ENCODE results near the gene NUDCD3. TPM values are rescaled to one million over a fixed set of nuclear protein-coding genes. Genes with fewer than 3 reads are reported as not detected.

The NUDCD3 gene
- total RNA-seq, 1 donor from 2014 or later = 86.8 TPM

DNA sequence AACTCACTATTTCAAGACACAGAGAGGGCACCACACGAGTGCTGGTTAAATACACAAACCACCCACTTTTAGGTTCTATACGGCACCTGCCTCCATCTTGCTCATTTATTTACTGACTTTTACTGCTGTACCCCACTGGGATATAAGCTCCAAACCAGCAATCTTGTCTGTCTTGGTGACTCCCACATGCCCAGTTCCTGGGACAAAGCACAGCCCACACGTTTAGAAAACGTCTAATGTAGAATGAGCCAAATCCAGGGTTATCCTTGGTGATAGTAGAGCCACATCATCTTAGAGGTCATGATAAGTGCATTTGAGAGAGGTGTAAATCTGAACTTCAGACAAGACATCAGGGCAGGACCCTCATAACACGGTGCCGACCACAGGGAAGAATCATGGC lies 73.5 kb downstream of the NUDCD3 start:
- H3K4me3 Mint-ChIP-seq (ENCODE audit: unreplicated experiment) = no peak overlapping the region
- H3K27me3 Mint-ChIP-seq (ENCODE audit: low read depth, unreplicated experiment) = no peaks in the 10 kb centered on the region
- H3K4me1 Mint-ChIP-seq (ENCODE audit: low read depth, unreplicated experiment) = peaks cover 13% of the 10 kb centered on the region
- no peaks in the 10 kb centered on the region for H3K9me3 Mint-ChIP-seq (ENCODE audit: unreplicated experiment)
- Histone ChIP-seq H3K36me3 (ENCODE audit: insufficient read depth, low read length) (no peaks in the 10 kb centered on the region), H3K27ac (ENCODE audit: low read depth, low read length) (no peak overlapping the region), H3K9ac (ENCODE audit: low read length) (no peak overlapping the region), H4K20me1 (ENCODE audit: insufficient read depth, low read length) (peaks cover 43% of the 10 kb centered on the region), H2AFZ (ENCODE audit: low read depth, low read length) (no peak overlapping the region), H3K4me3 (ENCODE audit: insufficient read depth, low read depth, low read length) (no peak overlapping the region), H3K4me1 (ENCODE audit: insufficient read depth, low read length) (peaks cover 15% of the 10 kb centered on the region), H3K4me2 (ENCODE audit: low read length) (no peak overlapping the region), H3K27me3 (ENCODE audit: insufficient read depth, low read length) (no peaks in the 10 kb centered on the region), H3K79me2 (ENCODE audit: insufficient read depth, low read length) (peaks cover 25% of the 10 kb centered on the region), H3K9me3 (ENCODE audit: insufficient read depth, low read depth, low read length) (no peaks in the 10 kb centered on the region)
- no peak for DNase-seq (ENCODE audit: low read depth)
- TF ChIP-seq, protein P1, sequence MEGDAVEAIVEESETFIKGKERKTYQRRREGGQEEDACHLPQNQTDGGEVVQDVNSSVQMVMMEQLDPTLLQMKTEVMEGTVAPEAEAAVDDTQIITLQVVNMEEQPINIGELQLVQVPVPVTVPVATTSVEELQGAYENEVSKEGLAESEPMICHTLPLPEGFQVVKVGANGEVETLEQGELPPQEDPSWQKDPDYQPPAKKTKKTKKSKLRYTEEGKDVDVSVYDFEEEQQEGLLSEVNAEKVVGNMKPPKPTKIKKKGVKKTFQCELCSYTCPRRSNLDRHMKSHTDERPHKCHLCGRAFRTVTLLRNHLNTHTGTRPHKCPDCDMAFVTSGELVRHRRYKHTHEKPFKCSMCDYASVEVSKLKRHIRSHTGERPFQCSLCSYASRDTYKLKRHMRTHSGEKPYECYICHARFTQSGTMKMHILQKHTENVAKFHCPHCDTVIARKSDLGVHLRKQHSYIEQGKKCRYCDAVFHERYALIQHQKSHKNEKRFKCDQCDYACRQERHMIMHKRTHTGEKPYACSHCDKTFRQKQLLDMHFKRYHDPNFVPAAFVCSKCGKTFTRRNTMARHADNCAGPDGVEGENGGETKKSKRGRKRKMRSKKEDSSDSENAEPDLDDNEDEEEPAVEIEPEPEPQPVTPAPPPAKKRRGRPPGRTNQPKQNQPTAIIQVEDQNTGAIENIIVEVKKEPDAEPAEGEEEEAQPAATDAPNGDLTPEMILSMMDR (IDR thresholded peaks at IDR 0.05; ENCODE audit: insufficient read depth, low read depth, low read length) = no peak
- TF ChIP-seq EZH2 (IDR thresholded peaks at IDR 0.05; ENCODE audit: insufficient read depth, low read length) = no peak
- peaks cover 15% of the 10 kb centered on the region for H3K36me3 Mint-ChIP-seq (ENCODE audit: low read depth, unreplicated experiment)
- H3K27ac Mint-ChIP-seq (ENCODE audit: unreplicated experiment) = no peak overlapping the region
- no peak for FAIRE-seq

- H3K4me2 ChIP-seq (ENCODE audit: low read length) = peak overlapping the region; percentile 30
- peak overlapping the region; percentile 3 for H3K9ac ChIP-seq (ENCODE audit: low read length)
- H3K4me1 ChIP-seq (ENCODE audit: insufficient read depth, low read length) = peaks cover 15% of the 10 kb centered on the region
- H2AFZ ChIP-seq (ENCODE audit: low read depth, low read length) = no peak overlapping the region
- H3K4me1 Mint-ChIP-seq (ENCODE audit: low read depth, unreplicated experiment) = peaks cover 13% of the 10 kb centered on the region
- H3K4me3 ChIP-seq (ENCODE audit: insufficient read depth, low read depth, low read length) = no peak overlapping the region
- no peak for DNase-seq (ENCODE audit: low read depth)
- no peaks in the 10 kb centered on the region for H3K27me3 ChIP-seq (ENCODE audit: insufficient read depth, low read length)
- TF ChIP-seq EZH2 (IDR thresholded peaks at IDR 0.05; ENCODE audit: insufficient read depth, low read length) = no peak
- no peak for FAIRE-seq
- H3K9me3 ChIP-seq (ENCODE audit: insufficient read depth, low read depth, low read length) = no peaks in the 10 kb centered on the region
- peaks cover under 1% of the 10 kb centered on the region for H3K9me3 Mint-ChIP-seq (ENCODE audit: unreplicated experiment)
- no peaks in the 10 kb centered on the region for H3K27me3 Mint-ChIP-seq (ENCODE audit: low read depth, unreplicated experiment)
- peak overlapping the region; percentile 9 for H3K27ac ChIP-seq (ENCODE audit: low read depth, low read length)
- peaks cover 51% of the 10 kb centered on the region for H4K20me1 ChIP-seq (ENCODE audit: insufficient read depth, low read length)
- H3K4me3 Mint-ChIP-seq (ENCODE audit: unreplicated experiment) = no peak overlapping the region
- H3K79me2 ChIP-seq (ENCODE audit: insufficient read depth, low read length) = peaks cover 29% of the 10 kb centered on the region
- peaks cover 2% of the 10 kb centered on the region for H3K36me3 ChIP-seq (ENCODE audit: insufficient read depth, low read length)
- peak overlapping the region; percentile 72 for H3K27ac Mint-ChIP-seq (ENCODE audit: unreplicated experiment)
- peaks cover 18% of the 10 kb centered on the region for H3K36me3 Mint-ChIP-seq (ENCODE audit: low read depth, unreplicated experiment)
Observed at GRCh38 chr7:44415510-44415909, 74.9 kb downstream of the NUDCD3 start.

DNA sequence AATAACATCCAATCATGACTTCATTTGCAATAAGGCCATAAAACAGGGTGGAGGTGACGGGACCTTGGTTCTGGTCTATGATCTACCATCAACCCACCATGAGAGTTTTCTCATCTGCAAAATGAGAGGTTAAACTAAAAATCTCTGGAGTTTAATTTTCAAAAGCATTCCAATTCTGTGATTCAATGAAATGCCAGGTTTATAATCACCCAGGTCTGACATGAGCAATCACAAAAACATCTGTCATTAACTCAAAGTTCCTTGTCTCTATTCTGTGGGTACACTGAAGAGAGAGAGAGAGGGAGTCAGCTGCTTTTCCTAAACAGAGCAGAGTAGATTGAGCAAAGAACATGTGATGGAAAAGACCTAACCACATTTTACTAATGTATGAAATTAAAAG lies 75.4 kb downstream of the NUDCD3 start:
- Histone ChIP-seq H3K9ac (ENCODE audit: low read length) (no peak overlapping the region), H3K36me3 (ENCODE audit: insufficient read depth, low read length) (peaks cover 2% of the 10 kb centered on the region), H3K4me1 (ENCODE audit: insufficient read depth, low read length) (peaks cover 15% of the 10 kb centered on the region), H3K9me3 (ENCODE audit: insufficient read depth, low read depth, low read length) (no peaks in the 10 kb centered on the region), H3K4me3 (ENCODE audit: insufficient read depth, low read depth, low read length) (no peak overlapping the region), H3K27me3 (ENCODE audit: insufficient read depth, low read length) (no peaks in the 10 kb centered on the region), H3K4me2 (ENCODE audit: low read length) (peak overlapping the region; percentile 30), H4K20me1 (ENCODE audit: insufficient read depth, low read length) (peaks cover 49% of the 10 kb centered on the region), H3K27ac (ENCODE audit: low read depth, low read length) (peak overlapping the region; percentile 25), H3K79me2 (ENCODE audit: insufficient read depth, low read length) (peaks cover 29% of the 10 kb centered on the region), H2AFZ (ENCODE audit: low read depth, low read length) (no peak overlapping the region)
- peaks cover 16% of the 10 kb centered on the region for H3K36me3 Mint-ChIP-seq (ENCODE audit: low read depth, unreplicated experiment)
- H3K27me3 Mint-ChIP-seq (ENCODE audit: low read depth, unreplicated experiment) = no peaks in the 10 kb centered on the region
- DNase-seq (ENCODE audit: low read depth) = peak; percentile 56
- peaks cover 11% of the 10 kb centered on the region for H3K4me1 Mint-ChIP-seq (ENCODE audit: low read depth, unreplicated experiment)
- peak; percentile 43 for FAIRE-seq
- peak overlapping the region; percentile 36 for H3K27ac Mint-ChIP-seq (ENCODE audit: unreplicated experiment)
- peaks cover 2% of the 10 kb centered on the region for H3K9me3 Mint-ChIP-seq (ENCODE audit: unreplicated experiment)
- no peak overlapping the region for H3K4me3 Mint-ChIP-seq (ENCODE audit: unreplicated experiment)
- TF ChIP-seq, protein P1 (IDR thresholded peaks at IDR 0.05; ENCODE audit: insufficient read depth, low read depth, low read length) = no peak
- no peak for TF ChIP-seq EZH2 (IDR thresholded peaks at IDR 0.05; ENCODE audit: insufficient read depth, low read length)
